Body of pancreas (tissue), 4 donors: ENCODE measurements around the gene ZFYVE9.

Experiments
- CTCF ChIP-seq, 7 experiments: fragments of 450-650 bp in 4 of 7; fragments of 200-600 bp in 3 of 7; sonication (generic) in 3 of 7; IDR thresholded peaks; one replicate each; pipeline ENCODE4 v1.5.1; 2016 to 2019; ENCODE audit warnings: antibody characterized with exemption in 7 of 7
- POLR2A ChIP-seq, 3 donors: fragments of 450-650 bp; IDR thresholded peaks; one replicate each; pipeline ENCODE4 v1.6.1; 2016; ENCODE audit warnings: antibody characterized with exemption in 3 of 3, mild to moderate bottlenecking in 2 of 3

- TF ChIP-seq POLR2A (IDR thresholded peaks at IDR 0.05) (no peak), CTCF (IDR thresholded peaks at IDR 0.05) (no peak)
Measured at GRCh38 chr1:52364235-52364839, 222.4 kb downstream of the ZFYVE9 start.
